GM19043 (cell line): ENCODE data around the gene CERS6.
"Not testable (repeated sequence)": the region's sequence is repeated elsewhere in the genome, so short reads cannot be mapped to it uniquely, and the experiment has no call there.

Source experiments
- ATAC-seq: cut with Tn5 transposase; IDR thresholded peaks from one replicate; pipeline ENCODE4 v1.9.1; 2021; ENCODE audit warnings: low read depth; ENCODE audit not compliant: unreplicated experiment

Gene CERS6

DNA sequence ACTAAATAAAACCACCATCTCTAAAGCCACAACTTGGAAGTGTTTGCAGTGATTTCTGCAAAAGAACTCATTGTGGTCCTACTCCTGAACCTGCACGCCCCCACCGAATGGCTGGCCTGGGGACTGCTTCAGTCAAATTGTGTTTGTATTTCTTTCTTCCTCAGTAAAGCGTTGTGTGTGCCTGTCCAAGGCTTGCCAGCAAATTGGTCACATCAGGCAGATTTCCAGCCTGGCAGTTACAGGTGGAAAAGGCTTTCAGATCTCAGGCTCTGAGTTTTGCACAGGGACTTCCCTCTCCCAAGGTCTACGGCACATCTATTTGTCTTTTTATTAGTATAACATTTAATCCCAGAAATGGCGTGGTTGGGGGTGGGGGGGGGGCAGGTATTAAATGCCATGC lies 292.4 kb downstream of the CERS6 start:
- ATAC-seq: no peak

DNA sequence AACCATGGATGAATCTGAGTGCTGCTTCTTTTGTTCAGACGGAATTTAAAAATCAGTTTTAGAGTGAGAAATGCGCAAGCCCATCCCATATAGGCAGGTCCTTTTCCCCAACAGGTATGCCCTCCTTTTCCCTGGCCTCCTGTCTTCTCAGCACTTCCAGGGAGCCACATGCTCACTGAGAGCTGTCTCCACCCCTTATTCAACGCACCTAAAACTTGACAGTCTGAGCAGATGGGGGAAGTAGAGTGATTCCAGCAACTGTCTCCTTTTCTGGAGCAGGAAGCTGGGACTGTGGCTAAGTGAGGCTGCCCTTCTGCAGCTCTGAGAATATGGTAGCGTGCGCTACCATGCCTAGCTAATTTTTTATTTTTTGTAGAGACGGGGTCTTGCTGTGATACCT lies 293.2 kb downstream of the CERS6 start:
- ATAC-seq: no peak

DNA sequence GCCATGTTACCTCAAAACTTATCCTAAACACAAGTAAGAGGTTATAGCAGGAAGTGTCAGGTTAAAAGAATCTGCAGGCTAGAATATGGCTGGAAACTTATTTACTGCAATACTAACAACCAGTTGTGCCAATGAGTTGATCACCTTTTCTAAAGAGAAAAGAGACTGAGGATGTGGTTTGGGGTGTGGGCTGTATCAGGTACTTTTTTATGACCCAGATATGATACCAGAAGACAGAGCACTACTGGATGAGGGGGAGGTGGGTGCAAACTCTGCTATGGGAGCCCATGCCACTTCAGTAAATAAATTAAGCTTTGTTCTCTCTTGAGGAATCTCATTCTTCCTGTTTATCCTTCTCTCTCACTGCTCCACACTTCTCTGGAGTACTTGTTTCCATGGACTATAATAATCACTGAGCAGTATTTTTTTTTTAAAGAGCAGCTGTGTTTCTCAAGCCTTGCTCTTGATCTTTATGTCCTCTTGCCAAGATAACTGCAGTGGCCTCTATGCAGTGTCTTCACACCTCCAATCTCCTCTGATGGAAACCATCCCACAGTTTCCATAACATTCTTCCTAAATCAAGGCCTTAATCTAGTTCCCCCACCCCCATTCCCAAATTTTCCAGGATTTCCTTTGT lies 295.1 kb downstream of the CERS6 start:
- peak; percentile 79 for ATAC-seq

DNA sequence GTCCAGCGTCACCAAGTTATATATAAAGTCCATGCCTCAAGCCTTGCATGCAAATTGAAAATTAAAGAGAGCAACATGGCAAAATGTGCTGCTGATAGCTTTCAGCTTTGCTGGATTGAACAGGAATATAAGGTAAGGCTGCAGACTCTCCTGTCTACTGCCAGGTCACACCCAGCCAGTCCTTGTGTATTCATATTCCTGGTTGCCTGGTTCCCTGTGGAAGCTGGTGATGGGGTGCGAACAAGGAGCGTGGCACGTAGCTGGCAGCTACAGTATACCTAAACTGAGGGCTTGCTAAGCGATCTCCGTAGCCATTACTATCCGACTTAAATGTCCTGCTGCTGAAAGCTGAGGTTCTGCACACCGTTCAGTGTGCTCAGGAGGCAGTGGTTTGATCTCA lies 296.3 kb downstream of the CERS6 start:
- no peak for ATAC-seq

DNA sequence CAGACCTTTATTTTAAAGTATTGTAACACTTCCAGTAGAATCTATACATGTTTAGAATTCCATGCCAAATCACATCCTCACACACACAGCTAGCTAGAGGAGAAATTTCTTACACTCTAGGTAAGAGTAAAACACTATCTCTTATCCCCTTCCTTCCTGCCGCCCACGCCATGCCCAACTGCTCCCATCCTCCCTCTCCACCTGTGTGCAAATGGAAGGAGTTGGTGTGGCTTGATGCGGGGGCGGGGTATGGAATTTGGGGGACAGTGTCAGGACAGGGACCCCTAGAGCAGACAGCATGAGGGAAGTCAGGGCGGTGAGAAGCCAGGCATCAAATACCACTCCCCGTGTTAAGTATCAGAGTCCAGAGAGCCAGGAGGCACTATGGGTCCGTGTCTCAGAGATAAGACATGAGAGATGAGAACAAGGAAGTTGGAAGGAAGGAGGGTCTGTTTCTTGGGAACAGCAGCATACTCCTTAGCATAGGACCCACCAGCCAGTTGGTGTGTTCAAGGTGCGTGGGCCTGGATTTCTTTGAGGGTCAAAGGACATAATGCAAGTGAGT lies 297.8 kb downstream of the CERS6 start:
- no peak for ATAC-seq

DNA sequence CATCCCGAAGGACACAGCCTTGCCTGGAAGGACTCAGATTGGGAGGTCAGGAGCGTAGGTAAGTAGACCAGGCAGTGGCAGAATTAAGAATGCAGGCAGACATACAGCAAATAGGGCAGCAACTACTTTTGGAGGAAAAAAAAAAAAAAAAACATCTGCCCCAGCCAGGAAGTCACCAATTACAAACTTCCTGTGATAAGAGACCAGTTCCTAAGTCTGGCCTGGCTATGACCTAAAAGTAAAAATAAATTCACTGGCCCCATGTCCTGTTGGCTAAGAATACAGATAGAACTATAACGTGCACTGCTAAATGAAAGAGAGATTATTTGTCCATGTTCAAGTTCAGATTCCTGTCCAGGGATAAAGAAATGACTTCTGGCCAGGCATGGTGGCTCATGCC lies 301.2 kb downstream of the CERS6 start:
- ATAC-seq: no peak

DNA sequence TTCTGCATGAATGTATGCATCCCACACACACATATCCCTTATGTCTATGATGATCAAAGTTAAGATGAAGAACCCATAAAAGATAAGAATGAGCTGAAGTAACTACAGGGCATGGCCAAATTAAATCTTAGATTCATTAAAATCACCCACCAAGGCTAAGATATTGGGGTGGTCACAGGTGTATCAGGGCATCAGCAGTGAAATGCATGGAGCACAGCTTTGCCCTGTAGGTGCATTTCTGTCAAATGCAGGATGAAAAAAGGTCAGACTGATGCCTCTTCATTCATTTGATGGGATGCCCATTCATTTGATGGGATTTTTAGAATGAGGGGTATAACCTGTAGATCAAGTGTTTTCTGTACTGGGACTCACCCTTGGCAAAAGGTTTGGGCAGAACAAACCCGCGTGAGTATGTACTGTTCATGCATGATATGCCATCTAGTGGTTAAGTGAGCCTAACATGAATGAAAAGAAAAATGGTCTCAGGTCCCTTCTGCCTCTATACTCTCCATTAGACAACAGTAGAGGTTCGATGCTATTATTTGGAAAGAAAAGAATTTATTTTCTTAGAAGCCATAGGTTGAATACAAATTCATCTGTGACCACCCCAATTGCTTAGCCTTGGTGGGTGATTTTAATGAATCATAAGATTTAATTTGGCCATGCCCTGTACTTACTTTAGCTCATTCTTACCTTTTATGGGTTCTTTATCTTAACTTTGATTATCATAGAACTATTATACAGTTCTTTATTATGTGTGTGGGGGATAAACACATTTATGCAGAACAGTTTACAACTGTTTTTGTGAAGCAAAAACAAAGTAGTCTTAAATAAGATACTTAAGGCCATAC lies 303.1 kb downstream of the CERS6 start:
- peak; percentile 81 for ATAC-seq

DNA sequence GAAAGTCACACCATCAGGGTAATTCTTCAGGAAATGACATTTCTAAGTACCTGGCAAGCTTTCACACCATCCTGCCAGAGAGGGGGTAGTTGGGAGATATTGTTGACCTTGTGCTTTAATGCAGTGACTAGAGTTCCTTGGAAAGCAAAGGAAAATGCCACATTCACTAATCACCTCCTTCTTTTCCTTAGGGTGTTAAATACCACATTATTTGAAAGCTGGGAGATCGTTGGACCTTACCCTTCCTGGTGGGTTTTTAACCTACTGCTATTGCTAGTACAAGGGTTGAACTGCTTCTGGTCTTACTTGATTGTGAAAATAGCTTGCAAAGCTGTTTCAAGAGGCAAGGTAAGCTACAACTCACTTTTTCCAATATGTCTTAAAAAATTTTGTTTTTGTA lies 309.3 kb downstream of the CERS6 start:
- no peak for ATAC-seq

DNA sequence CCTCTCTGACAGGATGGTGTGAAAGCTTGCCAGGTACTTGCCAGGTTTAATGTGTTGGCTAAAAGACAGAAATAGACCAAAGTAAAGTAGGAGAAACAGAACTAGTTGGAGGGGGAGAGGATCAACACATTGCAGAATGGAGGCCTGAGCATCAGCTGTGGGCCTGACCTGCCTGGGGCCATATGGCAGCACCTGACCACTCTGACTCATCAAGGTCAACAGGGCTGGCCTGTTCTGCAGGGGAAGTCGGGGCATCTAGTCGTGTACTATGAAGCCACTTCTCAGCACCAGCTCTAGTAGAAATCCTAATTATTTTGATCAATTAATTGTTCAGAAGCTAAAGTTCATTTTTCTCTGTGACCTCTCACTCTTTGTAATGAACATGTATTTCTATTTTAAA lies 310.5 kb downstream of the CERS6 start:
- no peak for ATAC-seq

DNA sequence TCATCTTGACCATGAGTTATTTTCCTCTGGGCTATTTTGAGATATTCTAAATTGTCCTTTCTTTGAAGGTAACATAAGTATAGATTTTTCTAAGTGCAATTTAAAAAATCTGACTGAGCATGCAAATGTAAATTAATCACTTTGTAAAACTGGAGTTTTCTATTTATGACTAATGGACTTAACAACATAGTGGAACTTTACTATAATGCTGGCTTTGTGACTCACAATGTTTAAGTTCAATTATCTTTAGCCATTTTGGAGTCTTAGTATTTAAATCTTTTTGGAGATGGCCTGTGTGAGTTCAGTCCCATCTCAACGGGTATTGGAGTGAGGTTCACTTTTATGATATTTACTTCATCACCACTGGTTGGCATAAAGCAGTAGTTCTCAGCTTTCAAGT lies 311.2 kb downstream of the CERS6 start:
- ATAC-seq: no peak

DNA sequence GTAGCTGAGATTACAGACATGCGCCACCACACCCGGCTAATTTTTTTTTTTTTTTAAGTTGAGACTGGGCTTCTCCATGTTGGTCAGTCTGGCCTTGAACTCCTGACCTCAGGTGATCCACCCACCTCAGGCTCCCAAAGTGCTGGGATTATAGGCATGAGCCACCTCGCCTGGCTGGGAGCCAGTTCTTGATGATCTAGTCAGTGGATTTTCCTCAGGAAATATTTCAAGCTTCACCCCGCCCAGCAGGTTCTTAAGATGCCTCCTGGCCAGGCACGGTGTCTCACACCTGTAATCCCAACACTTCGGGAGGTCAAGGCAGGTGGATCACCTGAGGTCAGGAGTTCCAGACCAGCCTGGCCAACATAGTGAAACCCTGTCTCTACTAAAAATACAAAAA lies 312.3 kb downstream of the CERS6 start:
- not testable (repeated sequence) for ATAC-seq

DNA sequence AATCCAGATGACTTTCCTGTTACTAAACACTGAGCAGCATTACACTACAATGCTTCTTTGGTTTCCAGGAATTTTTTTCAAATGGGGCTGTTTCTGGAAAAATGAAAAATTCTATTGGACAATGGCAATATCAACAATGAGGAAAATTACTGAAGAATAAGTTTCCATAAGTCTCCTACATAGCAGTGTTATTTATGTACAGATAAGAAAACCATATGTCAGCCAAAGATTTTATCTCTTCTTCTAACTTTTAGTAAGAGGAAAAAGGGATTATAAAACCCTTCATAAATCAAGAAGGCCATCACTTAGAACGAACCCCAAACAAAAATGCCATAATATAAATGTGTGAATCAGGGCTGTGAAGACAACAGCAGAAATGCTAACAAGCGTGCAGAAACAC lies 314.7 kb downstream of the CERS6 start:
- no peak for ATAC-seq

DNA sequence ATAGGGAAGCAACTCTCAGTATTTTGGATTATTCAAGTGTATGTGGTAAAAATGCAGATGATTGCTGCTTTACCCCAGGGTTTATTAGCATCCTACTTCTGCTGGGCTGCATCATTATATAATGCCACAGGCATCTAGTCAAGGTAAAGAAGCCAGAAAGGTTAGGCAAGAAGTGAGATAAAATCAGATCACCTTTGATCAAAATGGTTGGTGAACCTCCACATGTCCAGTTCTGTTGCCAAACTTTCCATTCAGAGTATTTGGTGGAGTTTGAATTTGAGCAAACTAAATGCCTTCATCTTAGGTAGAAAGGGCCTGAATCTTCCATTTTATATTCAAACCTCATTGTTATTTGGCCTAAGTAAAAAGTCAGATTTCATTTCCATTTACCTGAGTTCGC lies 316.6 kb downstream of the CERS6 start:
- no peak for ATAC-seq

DNA sequence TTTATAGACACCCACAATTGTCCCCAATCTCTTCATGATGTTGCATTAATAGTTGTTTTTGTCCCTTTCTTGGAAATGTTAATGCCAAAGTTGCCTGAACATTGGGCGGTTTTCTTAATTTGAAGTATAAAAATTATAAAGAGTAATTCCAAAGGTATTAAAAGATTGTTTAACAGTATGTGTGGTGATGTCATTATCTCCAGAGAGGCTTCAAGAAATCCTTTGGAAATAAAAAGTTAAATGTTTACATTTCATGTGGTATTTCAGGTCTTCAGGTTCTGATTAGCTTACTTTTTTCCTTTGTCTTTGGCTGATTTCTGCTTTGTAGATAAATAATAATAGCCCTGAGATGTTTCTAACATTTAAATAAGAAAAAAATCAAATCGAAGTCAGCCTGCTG lies 317.1 kb downstream of the CERS6 start:
- ATAC-seq: no peak

DNA sequence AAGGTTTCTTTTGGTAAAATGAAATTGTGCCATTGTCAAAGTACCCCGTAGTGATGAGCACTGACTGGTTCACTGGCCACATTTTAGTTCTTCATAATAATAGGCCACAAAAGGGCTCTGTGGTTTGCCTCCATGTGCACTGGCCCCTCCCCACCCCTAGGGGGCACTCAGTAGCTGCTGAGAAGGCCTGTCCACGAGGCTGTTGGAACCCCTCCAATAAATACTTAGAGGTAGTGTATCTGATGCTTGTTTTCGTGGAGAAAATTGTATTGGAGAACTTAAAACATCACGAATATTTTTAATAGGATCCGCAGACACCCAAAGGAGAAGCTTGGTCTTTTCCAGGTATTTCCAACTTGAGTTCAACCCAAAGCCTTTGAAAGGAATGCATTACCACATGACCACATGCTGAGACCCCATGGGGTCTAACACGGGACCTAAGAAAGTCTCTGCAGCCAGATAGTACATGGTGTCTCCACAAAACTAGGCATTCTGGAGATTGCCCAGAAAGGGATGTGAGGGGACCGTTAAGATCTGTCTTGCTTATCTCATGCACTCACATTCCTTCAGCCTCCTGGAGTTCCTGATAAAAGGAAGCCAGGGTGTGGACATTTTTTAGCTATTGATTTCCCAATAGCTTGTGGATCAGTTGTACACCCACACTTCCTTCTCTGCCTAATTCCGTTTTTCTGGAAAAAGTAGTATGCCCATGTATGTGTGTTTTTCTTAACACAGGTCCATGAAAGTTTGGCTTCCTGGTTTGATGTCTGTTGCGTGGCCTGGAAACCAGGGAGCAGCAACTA lies 317.8 kb downstream of the CERS6 start:
- no peak for ATAC-seq

DNA sequence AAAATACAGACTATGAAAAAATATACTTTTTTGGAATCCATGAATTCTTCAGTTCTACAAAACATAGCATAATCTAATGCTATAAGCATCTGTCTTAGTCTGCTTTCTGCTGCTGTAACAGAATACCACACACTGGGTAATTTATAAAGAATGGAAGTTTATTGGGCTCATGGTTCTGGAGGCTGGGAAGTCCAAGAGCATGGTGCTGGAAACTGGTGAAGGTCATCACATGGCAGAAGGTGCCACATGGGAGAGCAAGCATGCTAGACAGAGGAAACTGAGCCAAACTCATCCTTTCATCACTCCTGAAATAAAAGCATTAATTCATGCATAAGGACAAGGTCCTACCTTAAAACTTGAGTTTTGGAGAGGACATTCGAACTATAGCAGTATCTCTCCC lies 319.8 kb downstream of the CERS6 start:
- no peak for ATAC-seq

DNA sequence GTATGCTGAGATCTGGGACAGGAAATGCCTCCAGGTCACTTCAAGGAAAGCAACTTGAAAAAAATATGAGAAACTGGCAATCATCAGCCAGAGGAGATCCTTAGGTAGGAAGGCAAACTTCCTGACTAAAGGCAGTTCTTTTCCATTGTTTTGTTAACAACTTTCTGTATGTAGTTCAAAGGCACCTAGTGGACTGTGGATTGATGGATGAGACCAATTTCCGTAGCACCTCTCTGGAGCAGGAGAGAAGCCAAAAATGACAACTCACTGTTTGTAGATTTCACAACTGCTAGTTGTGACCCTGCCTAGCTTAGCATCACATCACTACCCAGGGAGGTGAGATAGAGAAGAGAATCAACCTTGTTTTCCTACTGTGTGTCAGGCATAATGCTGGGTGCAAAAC lies 324.6 kb downstream of the CERS6 start:
- no peak for ATAC-seq

DNA sequence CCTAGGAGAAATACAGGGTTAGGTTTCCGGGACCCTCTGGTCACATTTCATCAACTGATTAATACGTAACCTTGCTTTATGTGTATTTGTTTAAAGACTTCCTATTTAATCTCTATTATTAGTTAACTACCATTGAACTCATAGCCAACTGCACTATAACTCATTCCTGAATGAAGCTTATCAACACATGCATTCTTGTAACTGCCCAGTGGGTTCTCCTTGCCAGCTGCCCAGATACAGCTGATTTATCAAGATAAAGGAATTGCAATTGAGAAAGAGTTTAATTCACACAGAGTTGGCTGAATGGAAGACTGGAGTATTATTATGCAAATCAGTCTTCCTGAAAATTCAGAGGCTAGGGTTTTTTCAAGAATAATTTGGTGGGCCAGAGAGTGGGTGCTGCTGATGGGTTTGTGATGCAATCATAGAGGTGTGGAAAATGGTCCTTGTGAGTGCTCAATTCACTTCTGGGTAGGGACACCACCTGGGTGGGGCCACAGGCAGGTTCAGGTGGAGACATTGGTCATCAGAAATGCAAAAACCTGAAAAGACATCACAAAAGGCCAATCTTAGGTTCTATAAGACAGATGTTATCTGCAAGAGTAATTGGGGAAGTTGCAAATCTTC lies 325.2 kb downstream of the CERS6 start:
- no peak for ATAC-seq

DNA sequence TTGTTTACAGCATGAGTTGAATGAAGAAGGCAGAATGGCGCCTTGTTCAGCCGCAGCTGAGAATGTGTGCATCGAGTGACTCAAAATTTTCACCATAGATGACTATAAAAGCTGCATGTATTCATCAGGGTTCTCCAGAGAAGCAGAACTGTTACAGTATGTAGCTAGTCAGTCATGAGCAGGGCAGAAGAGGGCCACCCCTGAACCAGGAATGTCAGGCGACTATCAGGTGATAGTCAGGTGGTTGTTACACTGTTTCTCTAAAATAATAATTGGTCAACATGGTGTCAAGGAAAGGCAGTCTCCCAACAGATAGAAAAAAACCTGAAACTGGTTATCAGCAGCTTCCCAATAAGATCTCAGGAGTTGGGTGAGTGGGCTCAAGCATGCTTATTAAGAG lies 326.2 kb downstream of the CERS6 start:
- ATAC-seq: no peak

DNA sequence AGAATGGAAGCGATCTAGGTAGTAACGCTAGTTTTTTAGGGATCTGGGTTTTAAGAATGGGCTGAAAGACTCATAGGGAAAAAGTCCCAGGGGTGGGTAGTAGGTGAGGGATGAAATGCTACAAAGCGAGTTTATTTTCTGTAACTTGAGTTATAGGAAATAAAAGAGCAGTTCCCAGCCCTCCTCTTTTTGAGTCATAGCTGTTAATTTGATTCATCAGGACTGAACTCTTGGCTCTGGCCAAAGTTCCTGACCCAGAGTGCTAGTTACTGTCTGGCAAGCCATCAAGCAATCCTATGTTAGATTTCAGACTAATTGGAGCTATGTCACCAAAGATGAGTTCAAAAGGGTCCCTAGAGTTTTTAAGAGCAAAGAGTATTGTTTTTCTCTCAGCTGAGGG lies 328.9 kb downstream of the CERS6 start:
- ATAC-seq: no peak
